Measurements from ENCODE around the gene GAREM1.

DNA sequence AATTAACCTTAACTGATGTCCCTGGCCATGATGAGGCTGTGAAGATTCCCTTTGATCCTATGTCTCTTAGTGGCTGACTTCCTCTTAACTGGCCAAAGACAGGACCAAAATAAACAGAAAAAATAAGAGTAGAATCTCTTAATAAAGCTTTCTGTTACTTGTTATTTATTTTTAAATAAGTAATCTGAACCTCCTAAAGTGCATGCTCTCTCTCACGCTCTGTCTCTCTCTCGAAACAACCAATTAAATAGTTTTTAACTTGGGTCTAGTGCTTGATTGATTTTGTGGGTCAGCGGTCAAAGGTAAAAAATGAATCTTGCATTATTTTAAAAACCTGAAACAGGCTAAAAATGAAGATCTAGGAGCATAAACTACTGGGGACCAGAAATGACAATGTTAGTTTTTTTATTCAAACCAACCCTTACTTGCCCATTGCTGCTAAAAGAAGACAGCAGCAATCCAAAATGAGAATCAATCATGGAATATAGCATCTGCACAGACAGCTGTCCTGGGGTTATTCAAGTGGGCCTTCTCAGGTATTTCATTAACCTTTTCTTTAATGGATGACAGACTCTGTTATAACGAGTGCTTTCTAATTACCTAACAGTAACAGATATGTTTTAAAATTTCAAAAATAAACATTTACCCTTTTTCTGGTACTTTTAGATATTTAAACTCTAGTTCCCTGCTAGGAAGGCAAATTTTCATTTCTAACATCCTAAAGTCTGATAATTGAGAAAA, 11.2 kb downstream of the GAREM1 start:
- TF ChIP-seq RFX1 (IDR thresholded peaks at IDR 0.05) (no peak), SP1 (CRISPR knock-in tag; IDR thresholded peaks at IDR 0.05) (no peak), JUN (IDR thresholded peaks at IDR 0.05; ENCODE audit: borderline replicate concordance, low read depth, low read length) (no peak), JUN (CRISPR knock-in tag; IDR thresholded peaks at IDR 0.05; ENCODE audit: borderline replicate concordance) (no peak), EZH2 (IDR thresholded peaks at IDR 0.05; ENCODE audit: borderline replicate concordance, low read depth, low read length) (no peak), ZBED1 (IDR thresholded peaks at IDR 0.05) (no peak), NR2F6 (CRISPR knock-in tag; IDR thresholded peaks at IDR 0.05) (no peak), PHF8 (IDR thresholded peaks at IDR 0.05; ENCODE audit: borderline replicate concordance, low read length) (no peak)
- TF ChIP-seq, protein P1, sequence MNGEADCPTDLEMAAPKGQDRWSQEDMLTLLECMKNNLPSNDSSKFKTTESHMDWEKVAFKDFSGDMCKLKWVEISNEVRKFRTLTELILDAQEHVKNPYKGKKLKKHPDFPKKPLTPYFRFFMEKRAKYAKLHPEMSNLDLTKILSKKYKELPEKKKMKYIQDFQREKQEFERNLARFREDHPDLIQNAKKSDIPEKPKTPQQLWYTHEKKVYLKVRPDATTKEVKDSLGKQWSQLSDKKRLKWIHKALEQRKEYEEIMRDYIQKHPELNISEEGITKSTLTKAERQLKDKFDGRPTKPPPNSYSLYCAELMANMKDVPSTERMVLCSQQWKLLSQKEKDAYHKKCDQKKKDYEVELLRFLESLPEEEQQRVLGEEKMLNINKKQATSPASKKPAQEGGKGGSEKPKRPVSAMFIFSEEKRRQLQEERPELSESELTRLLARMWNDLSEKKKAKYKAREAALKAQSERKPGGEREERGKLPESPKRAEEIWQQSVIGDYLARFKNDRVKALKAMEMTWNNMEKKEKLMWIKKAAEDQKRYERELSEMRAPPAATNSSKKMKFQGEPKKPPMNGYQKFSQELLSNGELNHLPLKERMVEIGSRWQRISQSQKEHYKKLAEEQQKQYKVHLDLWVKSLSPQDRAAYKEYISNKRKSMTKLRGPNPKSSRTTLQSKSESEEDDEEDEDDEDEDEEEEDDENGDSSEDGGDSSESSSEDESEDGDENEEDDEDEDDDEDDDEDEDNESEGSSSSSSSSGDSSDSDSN (IDR thresholded peaks at IDR 0.05; ENCODE audit: borderline replicate concordance in 1 of 2, low read depth in 2 of 2, low read length in 2 of 2), result no peak
- TF ChIP-seq, protein P2, sequence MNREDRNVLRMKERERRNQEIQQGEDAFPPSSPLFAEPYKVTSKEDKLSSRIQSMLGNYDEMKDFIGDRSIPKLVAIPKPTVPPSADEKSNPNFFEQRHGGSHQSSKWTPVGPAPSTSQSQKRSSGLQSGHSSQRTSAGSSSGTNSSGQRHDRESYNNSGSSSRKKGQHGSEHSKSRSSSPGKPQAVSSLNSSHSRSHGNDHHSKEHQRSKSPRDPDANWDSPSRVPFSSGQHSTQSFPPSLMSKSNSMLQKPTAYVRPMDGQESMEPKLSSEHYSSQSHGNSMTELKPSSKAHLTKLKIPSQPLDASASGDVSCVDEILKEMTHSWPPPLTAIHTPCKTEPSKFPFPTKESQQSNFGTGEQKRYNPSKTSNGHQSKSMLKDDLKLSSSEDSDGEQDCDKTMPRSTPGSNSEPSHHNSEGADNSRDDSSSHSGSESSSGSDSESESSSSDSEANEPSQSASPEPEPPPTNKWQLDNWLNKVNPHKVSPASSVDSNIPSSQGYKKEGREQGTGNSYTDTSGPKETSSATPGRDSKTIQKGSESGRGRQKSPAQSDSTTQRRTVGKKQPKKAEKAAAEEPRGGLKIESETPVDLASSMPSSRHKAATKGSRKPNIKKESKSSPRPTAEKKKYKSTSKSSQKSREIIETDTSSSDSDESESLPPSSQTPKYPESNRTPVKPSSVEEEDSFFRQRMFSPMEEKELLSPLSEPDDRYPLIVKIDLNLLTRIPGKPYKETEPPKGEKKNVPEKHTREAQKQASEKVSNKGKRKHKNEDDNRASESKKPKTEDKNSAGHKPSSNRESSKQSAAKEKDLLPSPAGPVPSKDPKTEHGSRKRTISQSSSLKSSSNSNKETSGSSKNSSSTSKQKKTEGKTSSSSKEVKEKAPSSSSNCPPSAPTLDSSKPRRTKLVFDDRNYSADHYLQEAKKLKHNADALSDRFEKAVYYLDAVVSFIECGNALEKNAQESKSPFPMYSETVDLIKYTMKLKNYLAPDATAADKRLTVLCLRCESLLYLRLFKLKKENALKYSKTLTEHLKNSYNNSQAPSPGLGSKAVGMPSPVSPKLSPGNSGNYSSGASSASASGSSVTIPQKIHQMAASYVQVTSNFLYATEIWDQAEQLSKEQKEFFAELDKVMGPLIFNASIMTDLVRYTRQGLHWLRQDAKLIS (CRISPR knock-in tag; IDR thresholded peaks at IDR 0.05), result no peak
- TF ChIP-seq, protein P3, sequence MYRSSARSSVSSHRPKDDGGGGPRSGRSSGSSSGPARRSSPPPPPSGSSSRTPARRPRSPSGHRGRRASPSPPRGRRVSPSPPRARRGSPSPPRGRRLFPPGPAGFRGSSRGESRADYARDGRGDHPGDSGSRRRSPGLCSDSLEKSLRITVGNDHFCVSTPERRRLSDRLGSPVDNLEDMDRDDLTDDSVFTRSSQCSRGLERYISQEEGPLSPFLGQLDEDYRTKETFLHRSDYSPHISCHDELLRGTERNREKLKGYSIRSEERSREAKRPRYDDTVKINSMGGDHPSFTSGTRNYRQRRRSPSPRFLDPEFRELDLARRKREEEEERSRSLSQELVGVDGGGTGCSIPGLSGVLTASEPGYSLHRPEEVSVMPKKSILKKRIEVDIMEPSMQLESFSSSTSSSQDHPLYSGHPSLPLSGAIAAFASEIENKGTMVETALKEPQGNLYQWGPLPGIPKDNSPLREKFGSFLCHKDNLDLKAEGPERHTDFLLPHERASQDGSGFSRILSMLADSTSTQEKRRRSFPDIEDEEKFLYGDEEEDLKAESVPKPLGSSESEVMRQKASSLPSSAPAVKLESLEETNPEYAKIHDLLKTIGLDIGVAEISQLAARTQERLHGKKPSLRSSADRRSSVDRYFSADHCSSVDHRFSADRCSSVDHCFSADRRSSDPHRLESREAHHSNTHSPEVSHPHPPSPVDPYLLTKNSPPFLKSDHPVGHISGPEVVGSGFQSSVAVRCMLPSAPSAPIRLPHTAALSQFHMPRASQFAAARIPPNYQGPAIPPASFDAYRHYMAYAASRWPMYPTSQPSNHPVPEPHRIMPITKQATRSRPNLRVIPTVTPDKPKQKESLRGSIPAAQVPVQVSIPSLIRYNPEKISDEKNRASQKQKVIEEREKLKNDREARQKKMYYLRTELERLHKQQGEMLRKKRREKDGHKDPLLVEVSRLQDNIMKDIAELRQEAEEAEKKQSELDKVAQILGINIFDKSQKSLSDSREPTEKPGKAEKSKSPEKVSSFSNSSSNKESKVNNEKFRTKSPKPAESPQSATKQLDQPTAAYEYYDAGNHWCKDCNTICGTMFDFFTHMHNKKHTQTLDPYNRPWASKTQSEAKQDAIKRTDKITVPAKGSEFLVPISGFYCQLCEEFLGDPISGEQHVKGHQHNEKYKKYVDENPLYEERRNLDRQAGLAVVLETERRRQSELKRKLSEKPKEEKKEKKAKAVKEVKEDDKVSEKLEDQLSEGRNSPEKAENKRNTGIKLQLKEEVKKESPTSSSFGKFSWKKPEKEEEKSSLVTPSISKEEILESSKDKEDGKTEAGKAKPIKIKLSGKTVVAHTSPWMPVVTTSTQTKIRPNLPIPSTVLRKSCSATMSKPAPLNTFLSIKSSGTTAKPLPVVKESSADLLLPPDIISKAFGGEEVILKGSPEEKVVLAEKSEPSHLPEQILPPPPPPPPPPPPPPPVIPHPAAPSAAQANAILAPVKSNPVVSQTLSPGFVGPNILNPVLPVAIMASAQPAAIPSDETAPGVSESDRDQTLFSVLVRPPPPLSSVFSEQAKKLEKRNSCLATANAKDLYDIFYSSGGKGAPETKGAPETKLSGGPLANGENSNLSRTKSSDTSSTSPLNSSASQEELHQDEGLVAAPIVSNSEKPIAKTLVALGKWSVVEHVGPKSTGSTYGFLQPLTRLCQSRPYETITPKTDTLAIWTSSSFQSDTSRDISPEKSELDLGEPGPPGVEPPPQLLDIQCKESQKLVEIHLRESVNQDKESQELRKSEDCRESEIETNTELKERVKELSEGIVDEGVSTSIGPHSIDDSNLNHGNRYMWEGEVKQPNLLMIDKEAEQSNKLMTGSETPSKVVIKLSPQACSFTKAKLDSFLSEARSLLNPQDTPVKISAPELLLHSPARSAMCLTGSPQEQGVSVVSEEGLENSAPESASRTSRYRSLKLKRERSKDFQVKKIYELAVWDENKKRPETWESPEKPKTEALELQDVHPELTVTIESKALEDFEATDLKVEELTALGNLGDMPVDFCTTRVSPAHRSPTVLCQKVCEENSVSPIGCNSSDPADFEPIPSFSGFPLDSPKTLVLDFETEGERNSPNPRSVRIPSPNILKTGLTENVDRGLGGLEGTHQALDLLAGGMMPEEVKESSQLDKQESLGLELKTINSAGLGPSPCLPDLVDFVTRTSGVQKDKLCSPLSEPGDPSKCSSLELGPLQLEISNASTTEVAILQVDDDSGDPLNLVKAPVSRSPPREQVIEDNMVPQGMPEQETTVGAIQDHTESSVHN (IDR thresholded peaks at IDR 0.05; ENCODE audit: borderline replicate concordance in 1 of 2, low read depth in 1 of 2), result no peak
- TF ChIP-seq, protein P4, sequence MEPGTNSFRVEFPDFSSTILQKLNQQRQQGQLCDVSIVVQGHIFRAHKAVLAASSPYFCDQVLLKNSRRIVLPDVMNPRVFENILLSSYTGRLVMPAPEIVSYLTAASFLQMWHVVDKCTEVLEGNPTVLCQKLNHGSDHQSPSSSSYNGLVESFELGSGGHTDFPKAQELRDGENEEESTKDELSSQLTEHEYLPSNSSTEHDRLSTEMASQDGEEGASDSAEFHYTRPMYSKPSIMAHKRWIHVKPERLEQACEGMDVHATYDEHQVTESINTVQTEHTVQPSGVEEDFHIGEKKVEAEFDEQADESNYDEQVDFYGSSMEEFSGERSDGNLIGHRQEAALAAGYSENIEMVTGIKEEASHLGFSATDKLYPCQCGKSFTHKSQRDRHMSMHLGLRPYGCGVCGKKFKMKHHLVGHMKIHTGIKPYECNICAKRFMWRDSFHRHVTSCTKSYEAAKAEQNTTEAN (CRISPR knock-in tag; IDR thresholded peaks at IDR 0.05), result no peak
